ENCODE data around the gene PKNOX2. TPM values are rescaled to one million over a fixed set of nuclear protein-coding genes. Genes with fewer than 3 reads are reported as not detected.

PKNOX2 gene
- total and polyA plus RNA-seq, 10 of the 15 experiments (the other 5 are each of a cell fraction or from before 2014, with no cell fraction given) = not detected

DNA sequence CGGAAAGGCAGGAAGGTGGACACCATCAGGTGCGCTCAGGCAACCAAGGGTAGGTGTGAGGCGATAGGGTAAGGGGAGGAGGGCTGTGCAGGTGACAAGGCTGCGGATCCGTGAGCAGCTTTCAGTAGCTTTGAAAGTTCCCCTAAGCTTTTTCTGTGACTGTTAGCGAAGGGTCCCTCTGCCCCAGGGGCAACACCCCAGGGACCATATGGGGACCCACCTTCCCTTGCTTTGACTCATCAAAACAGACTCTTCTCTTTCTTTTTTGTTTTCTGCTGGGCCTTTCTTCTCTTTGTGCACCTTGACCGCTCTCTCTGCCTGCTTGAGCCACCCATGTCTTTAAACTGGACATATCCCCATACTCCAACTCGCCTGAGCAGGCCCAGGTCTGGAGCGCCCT, 194.6 kb downstream of the PKNOX2 start (continued):
- TF ChIP-seq, protein P1, sequence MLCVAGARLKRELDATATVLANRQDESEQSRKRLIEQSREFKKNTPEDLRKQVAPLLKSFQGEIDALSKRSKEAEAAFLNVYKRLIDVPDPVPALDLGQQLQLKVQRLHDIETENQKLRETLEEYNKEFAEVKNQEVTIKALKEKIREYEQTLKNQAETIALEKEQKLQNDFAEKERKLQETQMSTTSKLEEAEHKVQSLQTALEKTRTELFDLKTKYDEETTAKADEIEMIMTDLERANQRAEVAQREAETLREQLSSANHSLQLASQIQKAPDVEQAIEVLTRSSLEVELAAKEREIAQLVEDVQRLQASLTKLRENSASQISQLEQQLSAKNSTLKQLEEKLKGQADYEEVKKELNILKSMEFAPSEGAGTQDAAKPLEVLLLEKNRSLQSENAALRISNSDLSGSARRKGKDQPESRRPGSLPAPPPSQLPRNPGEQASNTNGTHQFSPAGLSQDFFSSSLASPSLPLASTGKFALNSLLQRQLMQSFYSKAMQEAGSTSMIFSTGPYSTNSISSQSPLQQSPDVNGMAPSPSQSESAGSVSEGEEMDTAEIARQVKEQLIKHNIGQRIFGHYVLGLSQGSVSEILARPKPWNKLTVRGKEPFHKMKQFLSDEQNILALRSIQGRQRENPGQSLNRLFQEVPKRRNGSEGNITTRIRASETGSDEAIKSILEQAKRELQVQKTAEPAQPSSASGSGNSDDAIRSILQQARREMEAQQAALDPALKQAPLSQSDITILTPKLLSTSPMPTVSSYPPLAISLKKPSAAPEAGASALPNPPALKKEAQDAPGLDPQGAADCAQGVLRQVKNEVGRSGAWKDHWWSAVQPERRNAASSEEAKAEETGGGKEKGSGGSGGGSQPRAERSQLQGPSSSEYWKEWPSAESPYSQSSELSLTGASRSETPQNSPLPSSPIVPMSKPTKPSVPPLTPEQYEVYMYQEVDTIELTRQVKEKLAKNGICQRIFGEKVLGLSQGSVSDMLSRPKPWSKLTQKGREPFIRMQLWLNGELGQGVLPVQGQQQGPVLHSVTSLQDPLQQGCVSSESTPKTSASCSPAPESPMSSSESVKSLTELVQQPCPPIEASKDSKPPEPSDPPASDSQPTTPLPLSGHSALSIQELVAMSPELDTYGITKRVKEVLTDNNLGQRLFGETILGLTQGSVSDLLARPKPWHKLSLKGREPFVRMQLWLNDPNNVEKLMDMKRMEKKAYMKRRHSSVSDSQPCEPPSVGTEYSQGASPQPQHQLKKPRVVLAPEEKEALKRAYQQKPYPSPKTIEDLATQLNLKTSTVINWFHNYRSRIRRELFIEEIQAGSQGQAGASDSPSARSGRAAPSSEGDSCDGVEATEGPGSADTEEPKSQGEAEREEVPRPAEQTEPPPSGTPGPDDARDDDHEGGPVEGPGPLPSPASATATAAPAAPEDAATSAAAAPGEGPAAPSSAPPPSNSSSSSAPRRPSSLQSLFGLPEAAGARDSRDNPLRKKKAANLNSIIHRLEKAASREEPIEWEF (IDR thresholded peaks at IDR 0.05; ENCODE audit: insufficient replicate concordance, low read depth, low read length) = peak; percentile 32
- TF ChIP-seq HDGF (IDR thresholded peaks at IDR 0.05) = peak; percentile 67; the same call in 1 of the 2 replicates

DNA sequence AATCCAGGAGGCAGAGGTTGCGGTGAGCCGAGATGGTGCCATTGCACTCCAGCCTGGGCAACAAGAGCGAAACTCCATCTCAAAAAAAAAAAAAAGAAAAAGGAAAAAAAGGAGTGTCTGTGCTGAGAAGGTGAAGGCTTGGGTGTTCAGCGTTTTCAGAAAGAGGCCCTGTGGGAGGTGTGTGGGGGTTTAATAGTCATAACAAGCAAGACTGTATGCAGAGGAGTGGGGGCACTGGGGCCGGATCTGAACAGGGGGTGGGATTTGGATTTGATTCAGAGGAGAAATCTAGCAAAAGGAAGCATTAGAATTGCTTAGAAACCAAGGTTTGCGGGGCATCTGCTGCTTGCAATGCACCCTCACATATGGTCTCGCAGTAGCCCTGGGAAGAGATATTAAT, 195.5 kb downstream of the PKNOX2 start:
- no peak for ATAC-seq
- no peak for TF ChIP-seq HDAC2 (IDR thresholded peaks at IDR 0.05)
- TF ChIP-seq, protein P2, sequence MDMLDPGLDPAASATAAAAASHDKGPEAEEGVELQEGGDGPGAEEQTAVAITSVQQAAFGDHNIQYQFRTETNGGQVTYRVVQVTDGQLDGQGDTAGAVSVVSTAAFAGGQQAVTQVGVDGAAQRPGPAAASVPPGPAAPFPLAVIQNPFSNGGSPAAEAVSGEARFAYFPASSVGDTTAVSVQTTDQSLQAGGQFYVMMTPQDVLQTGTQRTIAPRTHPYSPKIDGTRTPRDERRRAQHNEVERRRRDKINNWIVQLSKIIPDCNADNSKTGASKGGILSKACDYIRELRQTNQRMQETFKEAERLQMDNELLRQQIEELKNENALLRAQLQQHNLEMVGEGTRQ (IDR thresholded peaks at IDR 0.05; ENCODE audit: borderline replicate concordance, low read depth, low read length) = no peak
- TF ChIP-seq SMAD1 (IDR thresholded peaks at IDR 0.05; ENCODE audit: low read depth, partially characterized antibody) = no peak
- TF ChIP-seq, protein P1 (IDR thresholded peaks at IDR 0.05; ENCODE audit: insufficient replicate concordance, low read depth, low read length) = no peak
- no peak for TF ChIP-seq ZNF207 (IDR thresholded peaks at IDR 0.05; ENCODE audit: borderline replicate concordance)
- TF ChIP-seq, protein P3, sequence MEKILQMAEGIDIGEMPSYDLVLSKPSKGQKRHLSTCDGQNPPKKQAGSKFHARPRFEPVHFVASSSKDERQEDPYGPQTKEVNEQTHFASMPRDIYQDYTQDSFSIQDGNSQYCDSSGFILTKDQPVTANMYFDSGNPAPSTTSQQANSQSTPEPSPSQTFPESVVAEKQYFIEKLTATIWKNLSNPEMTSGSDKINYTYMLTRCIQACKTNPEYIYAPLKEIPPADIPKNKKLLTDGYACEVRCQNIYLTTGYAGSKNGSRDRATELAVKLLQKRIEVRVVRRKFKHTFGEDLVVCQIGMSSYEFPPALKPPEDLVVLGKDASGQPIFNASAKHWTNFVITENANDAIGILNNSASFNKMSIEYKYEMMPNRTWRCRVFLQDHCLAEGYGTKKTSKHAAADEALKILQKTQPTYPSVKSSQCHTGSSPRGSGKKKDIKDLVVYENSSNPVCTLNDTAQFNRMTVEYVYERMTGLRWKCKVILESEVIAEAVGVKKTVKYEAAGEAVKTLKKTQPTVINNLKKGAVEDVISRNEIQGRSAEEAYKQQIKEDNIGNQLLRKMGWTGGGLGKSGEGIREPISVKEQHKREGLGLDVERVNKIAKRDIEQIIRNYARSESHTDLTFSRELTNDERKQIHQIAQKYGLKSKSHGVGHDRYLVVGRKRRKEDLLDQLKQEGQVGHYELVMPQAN (conservative IDR thresholded peaks at IDR 0.05) = no peak

More for the DNA sequence above, 195.5 kb downstream of the PKNOX2 start:
- Histone ChIP-seq H3K27ac (ENCODE audit: control insufficient read depth, insufficient read depth) (no peak overlapping the region), H3K4me3 (no peak overlapping the region), H3K36me3 (ENCODE audit: control insufficient read depth in 2 of 2, insufficient read depth in 2 of 2, low read length in 1 of 2) (no peaks in the 10 kb centered on the region), H4K20me1 (ENCODE audit: control insufficient read depth, insufficient read depth) (no peaks in the 10 kb centered on the region; the same call in 1 of the 2 replicates), H3K27me3 (replicated peaks in 1 of 2; ENCODE audit: control insufficient read depth in 2 of 2, insufficient read depth in 2 of 2, low read length in 1 of 2) (peaks cover 0 to 2% of the 10 kb centered on the region in 2 experiments; a peak in 2 of 4 replicates), H3K79me2 (ENCODE audit: control insufficient read depth, insufficient read depth, low read length) (no peaks in the 10 kb centered on the region), H2AFZ (ENCODE audit: control insufficient read depth, low read depth, low read length) (no peak overlapping the region), H3K9ac (ENCODE audit: control insufficient read depth, insufficient read depth, low read length) (no peak overlapping the region), H3K9me3 (replicated peaks; ENCODE audit: control insufficient read depth, insufficient read depth, low read length) (no peaks in the 10 kb centered on the region), H3K4me2 (ENCODE audit: control insufficient read depth, insufficient read depth) (no peak overlapping the region), H3K4me1 (ENCODE audit: control insufficient read depth, insufficient read depth, low read length) (no peaks in the 10 kb centered on the region; the same call in 1 of the 2 replicates)
- 40% methylated on average over 5 of the region's 7 CpGs for WGBS (ENCODE audit: insufficient coverage, insufficient replicate concordance, low lambda C conversion rate, missing lambda C conversion rate)
- ChIA-PET SMC1A (ENCODE audit: uncharacterized antibody, unreplicated experiment) (interaction anchor here (1.2 to 10.3 kb wide), 2 partner anchors 13 to 38 kb away, joined by 4 to 250 read pairs; no protein-coding TSS in a partner anchor), POLR2A (interaction anchor here (0.7 to 7.1 kb wide), 2 partner anchors 14 to 237 kb away, joined by 4 to 121 read pairs; no protein-coding TSS in a partner anchor), CTCF (interaction anchor here (1.4 to 1.8 kb wide), 4 partner anchors 9 to 15 kb away, joined by 4 to 7 read pairs (median 6); no protein-coding TSS in a partner anchor), RAD21 (ENCODE audit: unreplicated experiment) (interaction anchor here (0.9 to 14.3 kb wide), 2 partner anchors 13 to 45 kb away, joined by 5 to 343 read pairs; no protein-coding TSS in a partner anchor)
- FAIRE-seq (no peak), DNase-seq (ENCODE audit: low read depth, low spot score) (no peak)
- in situ Hi-C loops (cut with MboI) (no loop called here), intact Hi-C loops (cut with micrococcal nuclease; ENCODE audit: unreplicated experiment) (no loop called here)
- no TSS peak for BruUV-seq (replicated peaks)

All from GM12878 (cell line).